HG03039 (cell line): ENCODE results near the gene PGAP6.
"Not testable (repeated sequence)": the region's sequence is repeated elsewhere in the genome, so short reads cannot be mapped to it uniquely, and the experiment has no call there.

Experiments
- ATAC-seq: cut with Tn5 transposase; IDR thresholded peaks from one replicate; pipeline ENCODE4 v1.9.1; 2021; ENCODE audit warnings: mild to moderate bottlenecking, moderate library complexity; ENCODE audit not compliant: unreplicated experiment

PGAP6 gene

DNA sequence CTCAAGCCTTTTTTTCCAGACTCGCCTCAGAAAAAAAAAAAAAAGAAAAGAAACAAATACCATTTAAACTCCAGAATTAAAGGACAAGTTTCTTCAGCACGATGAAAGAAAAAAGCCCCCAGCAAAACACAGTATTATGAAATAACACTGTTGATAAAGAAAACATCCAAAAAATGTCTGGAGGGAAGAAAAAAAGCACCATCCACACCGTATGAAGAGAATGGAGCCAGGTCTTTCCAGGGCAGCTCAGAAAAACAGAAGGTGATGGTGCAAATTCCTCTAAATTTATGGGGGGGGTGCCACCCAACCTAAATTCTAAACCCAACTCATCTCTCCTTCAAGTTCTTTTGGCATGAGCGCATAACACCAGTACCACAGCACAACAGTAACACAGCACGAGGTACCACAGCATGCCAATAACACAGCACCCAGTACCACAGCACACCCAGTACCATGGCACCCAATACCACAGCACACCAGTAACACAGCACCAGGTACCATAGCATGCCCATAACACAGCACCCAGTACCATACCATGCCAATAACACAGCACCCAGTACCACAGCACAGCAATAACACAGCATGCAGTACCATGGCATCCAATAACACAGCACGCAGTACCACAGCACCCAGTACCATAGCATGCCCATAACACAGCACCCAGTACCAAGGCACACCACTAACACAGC is 48.2 kb downstream of the PGAP6 start:
- ATAC-seq = no peak

DNA sequence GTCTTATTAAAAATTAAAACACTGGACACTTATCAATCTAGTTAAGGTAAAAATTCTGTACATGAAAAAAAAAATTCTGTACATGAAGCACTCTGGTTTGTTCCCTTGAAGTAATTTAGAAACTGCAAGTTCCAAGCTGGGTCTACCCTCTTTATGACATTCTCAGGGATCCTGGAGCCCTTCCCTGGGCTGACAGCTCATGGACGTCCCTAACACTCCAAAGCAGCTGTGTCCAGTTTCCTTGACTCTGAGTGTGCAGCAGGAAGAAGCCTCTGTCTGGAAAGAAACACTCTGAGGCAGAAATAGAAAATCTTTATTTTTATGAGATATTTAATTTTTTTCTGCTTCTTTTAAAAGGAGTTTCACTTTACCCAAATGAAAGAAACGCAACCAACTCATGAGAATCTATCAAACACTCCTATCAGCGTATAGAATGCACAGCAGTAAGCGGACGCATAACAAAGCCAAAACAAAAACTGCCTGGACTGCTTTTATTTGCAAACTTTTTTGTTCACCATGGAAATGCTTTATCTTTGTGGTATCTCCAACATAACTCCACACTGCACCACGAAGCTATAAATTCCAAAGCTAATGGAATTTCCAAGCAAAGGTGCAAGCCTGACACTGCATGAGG is 50.5 kb downstream of the PGAP6 start:
- not testable (repeated sequence) for ATAC-seq

DNA sequence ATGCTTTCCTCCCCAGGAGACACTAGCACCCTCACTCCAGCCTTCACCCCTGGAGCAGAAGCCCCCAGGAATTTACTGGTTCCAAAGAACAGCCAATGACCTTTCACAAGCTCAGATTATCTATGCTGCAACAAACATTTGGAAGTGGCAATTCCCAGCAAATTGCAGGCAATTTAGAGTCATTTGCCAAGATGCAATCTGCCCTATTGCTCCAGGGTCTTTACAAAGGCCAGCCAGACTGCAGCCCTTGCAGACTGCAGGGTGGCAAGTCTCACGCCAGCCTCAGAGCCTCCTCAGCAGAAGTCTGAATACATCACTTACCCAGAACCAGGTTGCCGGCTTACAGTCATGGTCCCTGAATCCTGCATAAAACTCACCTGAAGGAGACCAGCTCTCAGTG is 51.0 kb downstream of the PGAP6 start:
- no peak for ATAC-seq

DNA sequence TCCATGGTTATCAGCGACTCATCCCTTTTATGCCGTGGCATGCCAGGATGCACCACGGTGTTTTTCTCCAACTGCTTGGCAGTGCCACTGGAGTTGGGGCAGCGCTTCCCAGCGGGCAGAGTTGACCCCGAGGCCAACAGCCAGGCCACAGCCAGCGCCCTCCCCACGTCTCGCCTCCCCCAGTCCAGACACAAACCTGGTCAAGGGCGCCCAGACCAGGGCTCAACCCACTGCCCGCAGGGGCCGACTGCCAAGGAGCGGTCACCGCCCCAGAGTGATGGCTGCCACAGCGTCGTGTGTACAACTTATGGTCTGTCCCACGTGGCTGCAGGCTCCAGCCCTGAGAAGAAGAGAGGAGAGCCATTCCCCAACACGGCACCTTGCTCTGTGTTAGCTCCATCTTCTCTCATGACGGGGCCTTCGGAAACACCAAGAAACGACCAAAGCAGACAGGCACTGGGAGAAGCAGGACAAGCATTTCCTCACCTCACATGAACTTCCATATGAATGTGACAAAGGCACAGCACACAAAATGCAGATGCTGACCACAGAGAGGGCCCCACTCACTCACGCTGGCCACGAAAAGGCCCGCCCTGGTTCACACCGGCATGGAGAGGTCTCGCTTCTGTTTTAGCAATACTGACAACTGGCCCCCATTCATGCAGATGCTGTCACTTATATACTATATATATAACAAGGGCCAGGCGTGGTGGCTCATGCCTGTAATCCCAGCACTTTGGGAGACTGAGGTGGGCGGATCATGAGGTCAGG is 56.2 kb downstream of the PGAP6 start:
- ATAC-seq = no peak

DNA sequence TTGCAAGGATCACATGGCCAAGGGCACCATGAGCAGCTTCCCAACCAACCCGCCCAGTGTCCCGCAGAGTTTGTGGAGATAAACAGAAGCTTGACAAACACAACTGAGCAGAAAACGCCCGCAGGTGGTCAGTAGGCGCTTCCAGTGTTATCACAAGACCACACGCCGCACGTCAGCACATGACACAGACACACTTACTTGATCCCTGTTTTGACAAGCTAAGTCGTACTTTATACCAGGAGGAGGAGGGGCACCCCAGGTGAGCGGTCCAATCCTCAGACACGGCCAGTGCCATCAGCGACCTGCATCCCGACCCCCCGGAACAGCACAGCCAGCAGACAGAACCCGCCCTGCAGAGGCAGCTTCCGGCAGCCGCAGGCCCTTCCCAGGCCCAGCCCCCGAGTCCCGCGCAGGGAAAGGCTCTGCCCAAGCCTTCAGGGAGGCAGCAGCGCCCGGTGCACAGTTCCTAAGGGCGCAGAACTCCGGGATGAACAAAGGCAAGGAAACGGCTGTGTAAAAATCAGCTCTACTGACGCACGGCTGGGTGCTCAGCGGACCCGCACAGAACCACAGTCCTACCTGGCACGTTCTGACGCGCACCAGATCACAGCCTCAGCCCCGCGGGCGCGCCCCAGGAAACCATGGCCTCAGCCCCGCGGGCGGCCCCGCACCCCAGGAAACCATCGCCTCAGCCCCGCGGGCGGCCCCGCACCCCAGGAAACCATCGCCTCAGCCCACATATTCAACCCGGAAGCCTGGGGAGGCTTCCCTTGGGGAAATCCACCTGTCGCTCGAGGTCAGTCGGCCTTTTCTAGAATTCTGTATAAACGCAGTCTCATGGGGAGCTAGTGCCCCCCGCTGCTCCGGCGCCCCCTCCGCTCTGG is 57.1 kb downstream of the PGAP6 start:
- ATAC-seq = no peak

DNA sequence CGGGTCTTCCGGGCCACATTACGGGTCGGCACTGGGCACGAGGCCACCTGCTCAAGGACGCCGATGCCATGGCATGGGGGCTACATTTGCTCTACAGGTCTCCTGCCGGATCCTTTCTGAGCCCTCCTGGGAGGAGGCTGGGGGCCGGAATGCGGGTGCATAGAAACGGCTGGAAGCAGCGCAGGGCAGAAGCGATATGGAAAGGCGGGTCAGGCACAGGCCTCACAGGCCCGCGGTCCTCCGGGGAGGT is 57.7 kb downstream of the PGAP6 start:
- ATAC-seq = no peak

DNA sequence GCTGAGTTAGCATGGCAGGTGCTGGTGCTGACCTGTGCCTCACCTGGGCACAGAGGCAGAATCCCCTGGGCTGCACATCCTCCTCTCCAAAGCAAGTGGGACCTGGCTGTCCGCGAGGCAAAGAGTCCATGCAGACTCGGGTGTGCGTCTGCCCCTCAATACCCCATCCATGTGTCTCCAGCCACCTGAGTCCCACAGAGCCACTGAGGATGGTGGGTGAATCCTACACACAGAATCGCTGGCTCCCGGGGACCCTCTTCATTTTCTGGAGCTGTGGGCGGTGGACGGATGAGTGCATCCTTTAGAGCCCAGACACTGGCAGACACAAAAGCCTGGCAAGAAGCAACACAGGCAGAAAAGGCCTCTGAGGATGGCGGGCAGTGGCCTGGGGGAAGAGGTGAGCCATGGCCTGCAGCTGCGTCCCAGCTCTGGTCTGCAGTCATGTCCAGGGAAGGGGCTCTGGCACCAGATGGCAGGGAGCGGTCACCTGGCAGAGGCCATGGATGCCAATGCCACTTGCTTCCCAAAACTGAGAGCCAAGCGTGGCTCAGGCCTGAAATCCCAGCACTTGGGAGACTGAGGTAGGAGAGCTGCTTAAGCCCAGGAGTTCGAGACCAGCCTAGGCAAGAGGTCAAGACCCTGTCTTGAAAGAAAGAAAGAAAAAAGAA is 59.2 kb downstream of the PGAP6 start:
- ATAC-seq = no peak

DNA sequence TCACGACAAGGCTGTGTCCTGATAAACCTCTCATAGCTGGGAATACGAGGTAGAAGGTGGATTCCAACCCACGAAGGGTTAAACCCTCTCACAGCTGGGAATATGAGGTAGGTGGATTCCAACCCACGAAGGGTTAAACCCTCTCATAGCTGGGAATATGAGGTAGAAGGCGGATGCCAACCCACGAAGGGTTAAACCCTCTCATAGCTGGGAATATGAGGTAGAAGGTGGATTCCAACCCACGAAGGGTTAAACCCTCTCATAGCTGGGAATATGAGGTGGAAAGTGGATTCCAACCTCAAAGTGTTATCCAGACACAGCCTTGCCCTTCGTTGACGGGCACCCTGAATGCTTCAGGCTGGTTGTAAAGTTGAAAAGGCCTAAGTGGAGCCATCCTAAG is 60.2 kb downstream of the PGAP6 start:
- no peak for ATAC-seq
